Measurements from ENCODE around the gene PDYN.
A peak's percentile ranks its signal among the peaks of the same experiment; 100 is the strongest.

The PDYN gene

GRCh38 chr20:1951436-1952115, 42.3 kb downstream of the PDYN start:
- peaks cover 6% of the 10 kb centered on the region for H3K4me1 ChIP-seq (ENCODE audit: insufficient read depth, insufficient read length)
- DNase-seq (ENCODE audit: low read depth, low spot score): no peak
- H3K9ac ChIP-seq (ENCODE audit: insufficient read length, low read depth): no peak overlapping the region

GRCh38 chr20:1950836-1951235, 43.0 kb downstream of the PDYN start:
- no peaks in the 10 kb centered on the region for H3K9me3 ChIP-seq (ENCODE audit: insufficient read depth, low read length)
- H3K4me3 ChIP-seq (ENCODE audit: insufficient read length, low read depth): no peak overlapping the region
- no peak for TF ChIP-seq ZNF274 (IDR thresholded peaks at IDR 0.05; ENCODE audit: low read depth, low read length)
- TF ChIP-seq YY1 (IDR thresholded peaks at IDR 0.05; ENCODE audit: insufficient read depth, insufficient read length): no peak
- no peak for TF ChIP-seq SUZ12 (IDR thresholded peaks at IDR 0.05; ENCODE audit: extremely low read depth, insufficient read depth, insufficient read length)
- no peak overlapping the region for H3K9ac ChIP-seq (ENCODE audit: insufficient read length, low read depth)
- peaks cover 22% of the 10 kb centered on the region for H3K27me3 ChIP-seq (ENCODE audit: insufficient read depth, insufficient read length)
- DNase-seq (ENCODE audit: low read depth, low spot score): no peak
- peaks cover 6% of the 10 kb centered on the region for H3K4me1 ChIP-seq (ENCODE audit: insufficient read depth, insufficient read length)
- no peaks in the 10 kb centered on the region for H3K36me3 ChIP-seq (ENCODE audit: insufficient read depth, insufficient read length, low read length)

More at GRCh38 chr20:1951436-1952115, 42.3 kb downstream of the PDYN start:
- Histone ChIP-seq H3K9me3 (ENCODE audit: insufficient read depth, low read length) (no peaks in the 10 kb centered on the region), H3K36me3 (ENCODE audit: insufficient read depth, insufficient read length, low read length) (no peaks in the 10 kb centered on the region), H3K4me3 (ENCODE audit: insufficient read length, low read depth) (no peak overlapping the region), H3K27me3 (ENCODE audit: insufficient read depth, insufficient read length) (peaks cover 15% of the 10 kb centered on the region)
- TF ChIP-seq ZNF274 (IDR thresholded peaks at IDR 0.05; ENCODE audit: low read depth, low read length): no peak
- no peak for TF ChIP-seq SUZ12 (IDR thresholded peaks at IDR 0.05; ENCODE audit: extremely low read depth, insufficient read depth, insufficient read length)
- no peak for TF ChIP-seq YY1 (IDR thresholded peaks at IDR 0.05; ENCODE audit: insufficient read depth, insufficient read length)

DNA sequence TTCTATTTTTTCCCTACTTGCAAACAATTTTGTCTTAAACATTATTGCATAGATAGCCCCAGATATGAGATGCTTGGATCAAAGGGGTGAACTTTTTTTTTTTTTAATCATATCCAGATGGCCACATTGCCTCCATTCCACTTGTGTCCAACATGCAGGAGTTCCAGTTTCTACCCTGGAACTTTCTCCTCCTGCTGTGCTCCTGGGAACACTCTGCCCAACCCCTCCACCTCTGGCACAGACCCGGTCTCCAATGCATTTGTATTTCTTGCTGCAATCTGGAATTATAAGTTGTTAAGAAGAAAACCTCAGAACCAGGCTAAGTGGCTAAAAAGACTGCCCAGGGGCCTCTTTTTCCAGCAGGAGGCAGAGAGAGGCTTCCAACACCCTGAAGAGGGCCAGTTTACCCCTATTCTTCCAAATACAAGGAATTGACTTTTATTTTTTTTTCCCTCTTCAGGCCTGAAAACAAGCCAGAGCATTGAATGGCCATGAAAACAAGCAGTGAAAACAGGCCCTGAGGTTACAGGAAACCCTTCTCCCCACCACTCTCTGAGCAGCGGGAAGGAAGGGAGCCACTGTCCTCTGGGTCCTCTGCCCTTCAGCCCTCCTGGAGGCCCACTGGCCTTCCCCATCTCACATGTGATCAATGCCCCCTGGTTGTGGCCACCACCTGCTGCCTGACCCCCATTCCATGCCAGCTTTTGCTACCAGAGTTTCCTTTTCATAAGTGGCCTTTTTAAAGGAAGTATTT, 44.3 kb downstream of the PDYN start:
- Histone ChIP-seq H3K4me3 (ENCODE audit: insufficient read length, low read depth) (no peak overlapping the region), H3K4me1 (ENCODE audit: insufficient read depth, insufficient read length) (peaks cover 6% of the 10 kb centered on the region), H3K9me3 (ENCODE audit: insufficient read depth, low read length) (no peaks in the 10 kb centered on the region), H3K9ac (ENCODE audit: insufficient read length, low read depth) (no peak overlapping the region), H3K36me3 (ENCODE audit: insufficient read depth, insufficient read length, low read length) (no peaks in the 10 kb centered on the region), H3K27me3 (ENCODE audit: insufficient read depth, insufficient read length) (peaks cover 35% of the 10 kb centered on the region)
- TF ChIP-seq SUZ12 (IDR thresholded peaks at IDR 0.05; ENCODE audit: extremely low read depth, insufficient read depth, insufficient read length) (no peak), ZNF274 (IDR thresholded peaks at IDR 0.05; ENCODE audit: low read depth, low read length) (no peak), YY1 (IDR thresholded peaks at IDR 0.05; ENCODE audit: insufficient read depth, insufficient read length) (no peak)
- DNase-seq (ENCODE audit: low read depth, low spot score): no peak

DNA sequence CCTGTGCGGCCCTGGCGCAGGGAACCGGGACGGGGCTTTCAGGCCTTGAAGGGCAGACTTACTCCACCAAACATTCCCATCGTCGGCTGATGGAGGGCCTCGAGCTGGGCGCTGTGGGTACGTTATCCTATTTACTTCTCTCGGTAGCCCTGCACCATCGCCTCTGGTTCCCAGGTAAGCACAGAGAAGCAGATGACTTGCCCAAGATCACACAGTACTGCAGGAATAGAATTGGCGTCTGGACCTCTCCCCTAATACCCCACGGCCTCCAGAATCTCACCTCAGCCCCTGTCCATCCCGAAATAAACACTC, 46.4 kb downstream of the PDYN start:
- no peaks in the 10 kb centered on the region for H3K36me3 ChIP-seq (ENCODE audit: insufficient read depth, insufficient read length, low read length)
- peak overlapping the region; percentile 19 for H3K4me3 ChIP-seq (ENCODE audit: insufficient read length, low read depth)
- no peak for DNase-seq (ENCODE audit: low read depth, low spot score)
- peaks cover 3% of the 10 kb centered on the region for H3K4me1 ChIP-seq (ENCODE audit: insufficient read depth, insufficient read length)
- H3K27me3 ChIP-seq (ENCODE audit: insufficient read depth, insufficient read length): peaks cover 43% of the 10 kb centered on the region
- TF ChIP-seq ZNF274 (IDR thresholded peaks at IDR 0.05; ENCODE audit: low read depth, low read length) (no peak), YY1 (IDR thresholded peaks at IDR 0.05; ENCODE audit: insufficient read depth, insufficient read length) (no peak), SUZ12 (IDR thresholded peaks at IDR 0.05; ENCODE audit: extremely low read depth, insufficient read depth, insufficient read length) (no peak)
- no peaks in the 10 kb centered on the region for H3K9me3 ChIP-seq (ENCODE audit: insufficient read depth, low read length)
- no peak overlapping the region for H3K9ac ChIP-seq (ENCODE audit: insufficient read length, low read depth)

GRCh38 chr20:1946762-1947534, 46.9 kb downstream of the PDYN start:
- Histone ChIP-seq H3K36me3 (ENCODE audit: insufficient read depth, insufficient read length, low read length) (no peaks in the 10 kb centered on the region), H3K9me3 (ENCODE audit: insufficient read depth, low read length) (no peaks in the 10 kb centered on the region), H3K27me3 (ENCODE audit: insufficient read depth, insufficient read length) (peaks cover 43% of the 10 kb centered on the region), H3K4me3 (ENCODE audit: insufficient read length, low read depth) (peak overlapping the region; percentile 36), H3K9ac (ENCODE audit: insufficient read length, low read depth) (peak overlapping the region; percentile 57), H3K4me1 (ENCODE audit: insufficient read depth, insufficient read length) (peaks cover 3% of the 10 kb centered on the region)
- TF ChIP-seq YY1 (IDR thresholded peaks at IDR 0.05; ENCODE audit: insufficient read depth, insufficient read length) (no peak), SUZ12 (IDR thresholded peaks at IDR 0.05; ENCODE audit: extremely low read depth, insufficient read depth, insufficient read length) (no peak), ZNF274 (IDR thresholded peaks at IDR 0.05; ENCODE audit: low read depth, low read length) (no peak)
- DNase-seq (ENCODE audit: low read depth, low spot score): peak; percentile 84

- no peak for TF ChIP-seq SUZ12 (IDR thresholded peaks at IDR 0.05; ENCODE audit: extremely low read depth, insufficient read depth, insufficient read length)
- no peak for TF ChIP-seq ZNF274 (IDR thresholded peaks at IDR 0.05; ENCODE audit: low read depth, low read length)
- no peak for TF ChIP-seq YY1 (IDR thresholded peaks at IDR 0.05; ENCODE audit: insufficient read depth, insufficient read length)
- H3K27me3 ChIP-seq (ENCODE audit: insufficient read depth, insufficient read length): peaks cover 43% of the 10 kb centered on the region
- DNase-seq (ENCODE audit: low read depth, low spot score): no peak
- no peaks in the 10 kb centered on the region for H3K9me3 ChIP-seq (ENCODE audit: insufficient read depth, low read length)
- H3K36me3 ChIP-seq (ENCODE audit: insufficient read depth, insufficient read length, low read length): no peaks in the 10 kb centered on the region
- H3K4me1 ChIP-seq (ENCODE audit: insufficient read depth, insufficient read length): peaks cover 3% of the 10 kb centered on the region
- H3K9ac ChIP-seq (ENCODE audit: insufficient read length, low read depth): peak overlapping the region; percentile 57
- peak overlapping the region; percentile 36 for H3K4me3 ChIP-seq (ENCODE audit: insufficient read length, low read depth)
Measured at GRCh38 chr20:1946442-1946761, 47.5 kb downstream of the PDYN start.

DNA sequence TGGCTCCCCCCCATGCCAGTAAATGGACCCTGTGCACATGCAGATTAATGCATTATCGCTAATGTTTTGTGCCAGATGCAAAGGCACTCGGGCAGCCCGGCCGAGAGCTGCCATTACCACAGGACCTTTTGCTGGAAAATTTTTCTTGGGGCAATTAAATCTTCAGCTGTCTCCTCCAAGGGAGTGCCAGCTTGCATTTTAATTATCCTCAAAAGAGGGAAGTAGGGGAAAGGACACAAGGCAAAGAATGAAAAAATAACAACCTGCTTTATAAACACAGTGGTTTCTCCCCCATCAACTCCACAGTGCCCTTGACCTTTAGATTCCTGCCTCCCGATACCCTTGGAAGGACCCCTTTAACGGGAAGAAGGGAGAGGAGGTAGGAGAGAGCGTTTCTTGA, 48.2 kb downstream of the PDYN start:
- no peak overlapping the region for H3K4me3 ChIP-seq (ENCODE audit: insufficient read length, low read depth)
- peaks cover 43% of the 10 kb centered on the region for H3K27me3 ChIP-seq (ENCODE audit: insufficient read depth, insufficient read length)
- H3K4me1 ChIP-seq (ENCODE audit: insufficient read depth, insufficient read length): peaks cover 3% of the 10 kb centered on the region
- no peak overlapping the region for H3K9ac ChIP-seq (ENCODE audit: insufficient read length, low read depth)
- TF ChIP-seq YY1 (IDR thresholded peaks at IDR 0.05; ENCODE audit: insufficient read depth, insufficient read length) (no peak), ZNF274 (IDR thresholded peaks at IDR 0.05; ENCODE audit: low read depth, low read length) (no peak), SUZ12 (IDR thresholded peaks at IDR 0.05; ENCODE audit: extremely low read depth, insufficient read depth, insufficient read length) (no peak)
- no peaks in the 10 kb centered on the region for H3K9me3 ChIP-seq (ENCODE audit: insufficient read depth, low read length)
- DNase-seq (ENCODE audit: low read depth, low spot score): no peak
- H3K36me3 ChIP-seq (ENCODE audit: insufficient read depth, insufficient read length, low read length): no peaks in the 10 kb centered on the region

All from NT2/D1 (cell line).